H9 (cell line): Measurements from ENCODE around the gene COL4A2. TPM values are rescaled to one million over a fixed set of nuclear protein-coding genes. Genes with fewer than 3 reads are reported as not detected.

Experiments used
- DNase-seq: peaks from one replicate; pipeline ENCODE4 v3.0.0-alpha.2; 2017
- H2AFZ ChIP-seq: one replicate; pipeline ENCODE4 v1.6.1; 2013; ENCODE audit warnings: mild to moderate bottlenecking, low read length, control low read depth, moderate library complexity
- H2AK5ac ChIP-seq: 2 replicates; pipeline ENCODE4 v1.6.1; 2013; ENCODE audit warnings: low read length, control low read depth, mixed read lengths; ENCODE audit not compliant: insufficient read length
- H2BK120ac ChIP-seq: one replicate; pipeline ENCODE4 v1.6.1; 2013; ENCODE audit warnings: low read depth, mild to moderate bottlenecking, low read length, control low read depth, inconsistent platforms; ENCODE audit not compliant: poor library complexity, severe bottlenecking
- H2BK12ac ChIP-seq: 2 replicates; pipeline ENCODE4 v1.6.1; 2013; ENCODE audit warnings: low read length, control low read depth, mixed read lengths, low read depth; ENCODE audit not compliant: insufficient read length
- H2BK15ac ChIP-seq: 2 replicates; pipeline ENCODE4 v1.6.1; 2013; ENCODE audit warnings: low read depth, low read length, control low read depth
- H2BK20ac ChIP-seq: one replicate; pipeline ENCODE4 v1.6.1; 2013; ENCODE audit warnings: low read depth, mild to moderate bottlenecking, low read length, control low read depth, inconsistent platforms; ENCODE audit not compliant: poor library complexity, severe bottlenecking
- H2BK5ac ChIP-seq: 2 replicates; pipeline ENCODE4 v1.6.1; 2013; ENCODE audit warnings: low read length, control low read depth, mixed read lengths; ENCODE audit not compliant: insufficient read length
- H3K14ac ChIP-seq: 2 replicates; pipeline ENCODE4 v1.6.1; 2013; ENCODE audit warnings: low read length, control low read depth; ENCODE audit not compliant: insufficient read depth
- H3K18ac ChIP-seq: 2 replicates; pipeline ENCODE4 v1.6.1; 2013; ENCODE audit warnings: low read depth, mild to moderate bottlenecking, mixed read lengths, low read length, control low read depth; ENCODE audit not compliant: insufficient read length
- H3K23ac ChIP-seq: 2 replicates; pipeline ENCODE4 v1.6.1; 2013; ENCODE audit warnings: low read length, control low read depth, mixed read lengths, low read depth; ENCODE audit not compliant: insufficient read length
- H3K23me2 ChIP-seq: 2 replicates; pipeline ENCODE4 v1.6.1; 2013; ENCODE audit warnings: low read depth, mild to moderate bottlenecking, mixed read lengths, low read length, control low read depth; ENCODE audit not compliant: insufficient read length, poor library complexity, severe bottlenecking
- H3K27ac ChIP-seq: 2 replicates; pipeline ENCODE4 v1.5.1; 2013; ENCODE audit warnings: low read length, control low read depth, mixed read lengths, low read depth; ENCODE audit not compliant: insufficient read length
- H3K27me3 ChIP-seq: 2 replicates; pipeline ENCODE4 v1.6.1; 2013; ENCODE audit warnings: low read length, control low read depth, inconsistent platforms; ENCODE audit not compliant: insufficient read depth
- H3K4ac ChIP-seq: 2 replicates; pipeline ENCODE4 v1.6.1; 2013; ENCODE audit warnings: low read depth, mild to moderate bottlenecking, control low read depth, inconsistent platforms, low read length, moderate library complexity
- H3K4me1 ChIP-seq: 2 replicates; pipeline ENCODE4 v1.6.1; 2013; ENCODE audit warnings: low read length, control low read depth, inconsistent platforms; ENCODE audit not compliant: insufficient read depth
- H3K4me2 ChIP-seq: 2 replicates; pipeline ENCODE4 v1.6.1; 2013; ENCODE audit warnings: low read length, control low read depth, mixed read lengths; ENCODE audit not compliant: insufficient read length, insufficient read depth
- H3K56ac ChIP-seq: 2 replicates; pipeline ENCODE4 v1.6.1; 2013; ENCODE audit warnings: low read depth, mild to moderate bottlenecking, mixed read lengths, low read length, control low read depth; ENCODE audit not compliant: insufficient read length
- H3K79me1 ChIP-seq: 2 replicates; pipeline ENCODE4 v1.6.1; 2013; ENCODE audit warnings: low read depth, mild to moderate bottlenecking, moderate library complexity, low read length, control low read depth, inconsistent platforms; ENCODE audit not compliant: insufficient read depth, poor library complexity, severe bottlenecking
- H3K79me2 ChIP-seq: 2 replicates; pipeline ENCODE4 v1.6.1; 2013; ENCODE audit warnings: low read length, control low read depth, inconsistent platforms; ENCODE audit not compliant: insufficient read depth
- H3K9ac ChIP-seq: 2 replicates; pipeline ENCODE4 v1.6.1; 2013; ENCODE audit warnings: low read length, control low read depth, mixed read lengths; ENCODE audit not compliant: insufficient read length; ENCODE audit errors: extremely low read depth
- H3K9me3 ChIP-seq: one replicate; pipeline ENCODE4 v1.6.1; 2013; ENCODE audit warnings: low read depth, low read length, inconsistent platforms; ENCODE audit not compliant: control insufficient read depth
- H3T11ph ChIP-seq: one replicate; pipeline ENCODE4 v1.6.1; 2013; ENCODE audit warnings: mild to moderate bottlenecking, low read length, control low read depth, inconsistent platforms
- H4K20me1 ChIP-seq: one replicate; pipeline ENCODE4 v1.6.1; 2013; ENCODE audit not compliant: control insufficient read depth, insufficient read length, insufficient read depth
- H4K5ac ChIP-seq: 2 replicates; pipeline ENCODE4 v1.6.1; 2013; ENCODE audit warnings: low read depth, mild to moderate bottlenecking, mixed read lengths, low read length, control low read depth; ENCODE audit not compliant: insufficient read length
- H4K8ac ChIP-seq: replicated peaks from 2 replicates; pipeline ENCODE4 v1.6.1; 2013; ENCODE audit warnings: low read length, control low read depth, mixed read lengths, low read depth; ENCODE audit not compliant: insufficient read length
- H4K91ac ChIP-seq: 2 replicates; pipeline ENCODE4 v1.6.1; 2013; ENCODE audit warnings: low read depth, mild to moderate bottlenecking, moderate library complexity, mixed read lengths, low read length, control low read depth; ENCODE audit not compliant: insufficient read length
- H3K27ac Mint-ChIP-seq, 3 experiments: 2 replicates in 2 of 3; 3 replicates in 1 of 3; pipeline ENCODE4 v1.8.0; 2020 to 2021; ENCODE audit warnings: mixed read lengths in 3 of 3, mild to moderate bottlenecking in 1 of 3, moderate library complexity in 1 of 3
- H3K27me3 Mint-ChIP-seq: 2 replicates; pipeline ENCODE4 v1.8.0; 2021; ENCODE audit warnings: low read depth, mild to moderate bottlenecking, moderate library complexity, mixed read lengths
- H3K36me3 Mint-ChIP-seq, 3 experiments: 2 replicates in 2 of 3; 3 replicates in 1 of 3; pipeline ENCODE4 v1.8.0; 2020 to 2021; ENCODE audit warnings: low read depth in 3 of 3, mixed read lengths in 3 of 3; ENCODE audit not compliant: insufficient read depth in 1 of 3
- H3K4me1 Mint-ChIP-seq, 2 experiments: 2 replicates each; pipeline ENCODE4 v1.8.0; 2020; ENCODE audit warnings: mixed read lengths in 2 of 2
- H3K4me3 Mint-ChIP-seq, 2 experiments: 2 replicates in 1 of 2; 3 replicates in 1 of 2; pipeline ENCODE4 v1.8.0; 2020 to 2021; ENCODE audit warnings: mild to moderate bottlenecking in 2 of 2, mixed read lengths in 2 of 2, moderate library complexity in 1 of 2
- H3K9me3 Mint-ChIP-seq, 2 experiments: 2 replicates in 1 of 2; 3 replicates in 1 of 2; pipeline ENCODE4 v1.8.0; 2020; ENCODE audit warnings: mild to moderate bottlenecking in 2 of 2, mixed read lengths in 2 of 2, moderate library complexity in 1 of 2
- WGBS: extraction: QIAGEN DNeasy Blood & Tissue Kit; methylation state at CpG from one replicate; pipeline ENCODE4 v1.1.7; 2013; ENCODE audit warnings: missing lambda C conversion rate, low lambda C conversion rate, mixed read lengths; ENCODE audit not compliant: insufficient read length; ENCODE audit errors: extremely low coverage; 5-methylcytosine and 5-hydroxymethylcytosine counted together
- total RNA-seq: library from RNA; stranded (reverse); gene quantifications from 2 replicates; pipeline ENCODE4 v1.2.1, GENCODE V29; 2021
- TF ChIP-seq, protein P1 (sequence below): fragments of 200-600 bp; sonication (generic); conservative IDR thresholded peaks from 3 replicates; pipeline ENCODE4 v1.8.0; 2021; ENCODE audit warnings: antibody characterized with exemption, mild to moderate bottlenecking

The COL4A2 gene
- total RNA-seq, 1 experiment from 2014 or later: 76.5 TPM

DNA sequence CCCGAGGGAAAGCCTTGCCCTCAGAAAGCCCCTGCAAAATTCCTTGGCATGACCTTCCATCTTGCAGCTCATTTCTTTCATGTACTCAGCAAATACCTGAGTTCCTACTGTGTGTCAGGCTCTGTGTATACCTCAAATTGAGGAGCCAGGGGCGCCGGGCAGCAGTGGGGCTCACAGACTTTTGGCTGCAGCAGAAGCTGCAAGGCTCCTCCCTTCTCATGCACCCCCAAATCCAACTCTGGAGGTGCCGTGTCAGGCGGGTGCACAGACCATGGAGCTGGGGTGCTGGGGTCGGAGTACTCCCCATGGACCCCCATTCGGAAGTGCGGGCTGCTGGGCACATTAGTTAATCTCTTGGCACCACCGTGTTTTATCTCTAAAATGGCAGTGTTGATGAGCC is 72.3 kb downstream of the COL4A2 start:
- Histone ChIP-seq H2AK5ac (no peak overlapping the region), H3K56ac (no peak overlapping the region), H4K5ac (no peak overlapping the region), H2AFZ (no peak overlapping the region), H4K20me1 (no peaks in the 10 kb centered on the region), H3K18ac (no peak overlapping the region), H3K9ac (no peak overlapping the region), H4K91ac (no peak overlapping the region), H3K27me3 (no peaks in the 10 kb centered on the region), H3K4ac (no peak overlapping the region), H3K4me1 (peaks cover 2% of the 10 kb centered on the region; the same call in 1 of the 2 replicates), H2BK20ac (no peak overlapping the region), H2BK5ac (no peak overlapping the region), H3T11ph (no peak overlapping the region), H3K14ac (no peak overlapping the region), H4K8ac (no peak overlapping the region), H2BK12ac (no peak overlapping the region), H3K79me1 (no peaks in the 10 kb centered on the region), H2BK120ac (no peak overlapping the region), H3K79me2 (no peaks in the 10 kb centered on the region), H3K23me2 (no peaks in the 10 kb centered on the region), H2BK15ac (no peak overlapping the region), H3K27ac (no peak overlapping the region), H3K4me2 (no peak overlapping the region), H3K9me3 (no peaks in the 10 kb centered on the region), H3K23ac (no peak overlapping the region)
- peaks cover 0 to 9% (median 0%) of the 10 kb centered on the region in 3 experiments; a peak in 3 of 7 replicates for H3K36me3 Mint-ChIP-seq
- TF ChIP-seq, protein P1, sequence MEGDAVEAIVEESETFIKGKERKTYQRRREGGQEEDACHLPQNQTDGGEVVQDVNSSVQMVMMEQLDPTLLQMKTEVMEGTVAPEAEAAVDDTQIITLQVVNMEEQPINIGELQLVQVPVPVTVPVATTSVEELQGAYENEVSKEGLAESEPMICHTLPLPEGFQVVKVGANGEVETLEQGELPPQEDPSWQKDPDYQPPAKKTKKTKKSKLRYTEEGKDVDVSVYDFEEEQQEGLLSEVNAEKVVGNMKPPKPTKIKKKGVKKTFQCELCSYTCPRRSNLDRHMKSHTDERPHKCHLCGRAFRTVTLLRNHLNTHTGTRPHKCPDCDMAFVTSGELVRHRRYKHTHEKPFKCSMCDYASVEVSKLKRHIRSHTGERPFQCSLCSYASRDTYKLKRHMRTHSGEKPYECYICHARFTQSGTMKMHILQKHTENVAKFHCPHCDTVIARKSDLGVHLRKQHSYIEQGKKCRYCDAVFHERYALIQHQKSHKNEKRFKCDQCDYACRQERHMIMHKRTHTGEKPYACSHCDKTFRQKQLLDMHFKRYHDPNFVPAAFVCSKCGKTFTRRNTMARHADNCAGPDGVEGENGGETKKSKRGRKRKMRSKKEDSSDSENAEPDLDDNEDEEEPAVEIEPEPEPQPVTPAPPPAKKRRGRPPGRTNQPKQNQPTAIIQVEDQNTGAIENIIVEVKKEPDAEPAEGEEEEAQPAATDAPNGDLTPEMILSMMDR: no peak
- no peak for DNase-seq
- H3K27ac Mint-ChIP-seq: no peak overlapping the region; a peak in 2 of 7 replicates
- H3K4me3 Mint-ChIP-seq: no peak overlapping the region; a peak in 2 of 5 replicates
- H3K27me3 Mint-ChIP-seq: peaks cover 28% of the 10 kb centered on the region
- WGBS: no CpG with 5 or more reads among the region's 9 CpGs
- H3K9me3 Mint-ChIP-seq: peaks cover 0 to under 1% of the 10 kb centered on the region in 2 experiments; a peak in 2 of 5 replicates
- H3K4me1 Mint-ChIP-seq: peaks cover 24 to 27% of the 10 kb centered on the region in 2 experiments
